Measurements from ENCODE around the gene ASCL2. TPM values are rescaled to one million over a fixed set of nuclear protein-coding genes. Genes with fewer than 3 reads are reported as not detected.

The ASCL2 gene
- total RNA-seq, 1 donor from 2014 or later = not detected

DNA sequence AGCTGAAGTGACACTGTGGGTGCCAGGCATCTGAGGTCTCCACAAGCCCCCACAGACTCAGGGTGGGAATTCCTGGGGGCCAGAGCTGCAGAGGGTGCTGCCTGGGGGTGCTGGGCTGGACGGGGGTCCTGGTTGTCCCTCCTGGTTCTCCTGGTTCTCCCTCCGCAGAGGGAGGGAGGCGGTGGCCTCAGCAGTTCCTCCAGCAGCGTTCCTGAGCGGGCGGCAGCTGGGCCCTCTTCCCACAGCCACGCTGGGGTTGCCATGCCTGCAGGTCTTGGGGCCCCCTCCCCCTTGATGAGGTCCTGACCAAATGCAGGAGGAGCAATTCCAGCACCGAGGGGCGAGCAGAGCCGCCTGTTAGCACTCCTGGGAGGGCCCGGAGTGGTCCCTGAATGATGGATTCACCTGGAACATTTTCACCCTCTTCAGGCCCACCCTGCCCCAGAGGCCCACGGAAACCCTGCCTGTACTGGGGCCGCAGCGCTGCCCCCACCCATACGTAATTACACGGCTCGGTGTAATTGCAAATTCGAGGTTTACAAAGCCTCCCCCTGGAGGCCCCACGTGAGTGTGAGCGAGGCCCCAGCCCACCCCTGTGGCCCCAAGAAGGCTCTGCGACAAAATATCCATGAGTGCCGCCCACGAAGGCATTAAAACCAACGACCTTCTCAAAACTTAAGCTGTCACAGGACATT is 30.7 kb upstream of the ASCL2 start:
- Histone ChIP-seq H3K9me3 (replicated peaks) (no peaks in the 10 kb centered on the region), H3K27me3 (ENCODE audit: low read depth) (no peaks in the 10 kb centered on the region), H3K27ac (replicated peaks) (peak overlapping the region; percentile 96), H3K4me1 (peaks cover 47% of the 10 kb centered on the region), H3K36me3 (no peaks in the 10 kb centered on the region), H3K4me3 (peak overlapping the region; percentile 67)
- DNase-seq = no peak
- intact Hi-C loops (cut with micrococcal nuclease) = no loop called here
- TF ChIP-seq, protein P1, sequence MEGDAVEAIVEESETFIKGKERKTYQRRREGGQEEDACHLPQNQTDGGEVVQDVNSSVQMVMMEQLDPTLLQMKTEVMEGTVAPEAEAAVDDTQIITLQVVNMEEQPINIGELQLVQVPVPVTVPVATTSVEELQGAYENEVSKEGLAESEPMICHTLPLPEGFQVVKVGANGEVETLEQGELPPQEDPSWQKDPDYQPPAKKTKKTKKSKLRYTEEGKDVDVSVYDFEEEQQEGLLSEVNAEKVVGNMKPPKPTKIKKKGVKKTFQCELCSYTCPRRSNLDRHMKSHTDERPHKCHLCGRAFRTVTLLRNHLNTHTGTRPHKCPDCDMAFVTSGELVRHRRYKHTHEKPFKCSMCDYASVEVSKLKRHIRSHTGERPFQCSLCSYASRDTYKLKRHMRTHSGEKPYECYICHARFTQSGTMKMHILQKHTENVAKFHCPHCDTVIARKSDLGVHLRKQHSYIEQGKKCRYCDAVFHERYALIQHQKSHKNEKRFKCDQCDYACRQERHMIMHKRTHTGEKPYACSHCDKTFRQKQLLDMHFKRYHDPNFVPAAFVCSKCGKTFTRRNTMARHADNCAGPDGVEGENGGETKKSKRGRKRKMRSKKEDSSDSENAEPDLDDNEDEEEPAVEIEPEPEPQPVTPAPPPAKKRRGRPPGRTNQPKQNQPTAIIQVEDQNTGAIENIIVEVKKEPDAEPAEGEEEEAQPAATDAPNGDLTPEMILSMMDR (IDR thresholded peaks at IDR 0.05; ENCODE audit: borderline replicate concordance) = no peak

- Histone ChIP-seq H3K4me1 (peaks cover 40% of the 10 kb centered on the region), H3K27ac (replicated peaks) (peak overlapping the region; percentile 96), H3K27me3 (ENCODE audit: low read depth) (no peaks in the 10 kb centered on the region), H3K36me3 (no peaks in the 10 kb centered on the region), H3K4me3 (peak overlapping the region; percentile 67), H3K9me3 (replicated peaks) (no peaks in the 10 kb centered on the region)
- peak; percentile 24 for DNase-seq
- TF ChIP-seq, protein P1 (IDR thresholded peaks at IDR 0.05; ENCODE audit: borderline replicate concordance) = no peak
- intact Hi-C loops (cut with micrococcal nuclease) = no loop called here
Observed at GRCh38 chr11:2300290-2300935, 30.0 kb upstream of the ASCL2 start.

- intact Hi-C loops (cut with micrococcal nuclease) = loop anchor here (10.0 kb wide), 1 partner anchor 105 kb away; no protein-coding TSS in a partner anchor
Observed at GRCh38 chr11:2299773-2300172, 29.4 kb upstream of the ASCL2 start.

GRCh38 chr11:2298795-2299761 is 28.7 kb upstream of the ASCL2 start:
- intact Hi-C loops (cut with micrococcal nuclease) = loop anchor here (10.0 kb wide), 1 partner anchor 104 kb away; no protein-coding TSS in a partner anchor
- no peak for DNase-seq
- Histone ChIP-seq H3K27ac (replicated peaks) (peak overlapping the region; percentile 30), H3K4me3 (peak overlapping the region; percentile 34), H3K27me3 (ENCODE audit: low read depth) (no peaks in the 10 kb centered on the region), H3K36me3 (no peaks in the 10 kb centered on the region), H3K4me1 (peaks cover 36% of the 10 kb centered on the region), H3K9me3 (replicated peaks) (no peaks in the 10 kb centered on the region)
- TF ChIP-seq, protein P1 (IDR thresholded peaks at IDR 0.05; ENCODE audit: borderline replicate concordance) = peak; percentile 41

More at GRCh38 chr11:2299773-2300172, 29.4 kb upstream of the ASCL2 start:
- no peak for DNase-seq
- Histone ChIP-seq H3K9me3 (replicated peaks) (no peaks in the 10 kb centered on the region), H3K27ac (replicated peaks) (no peak overlapping the region), H3K36me3 (no peaks in the 10 kb centered on the region), H3K4me3 (peak overlapping the region; percentile 34), H3K27me3 (ENCODE audit: low read depth) (no peaks in the 10 kb centered on the region), H3K4me1 (peaks cover 36% of the 10 kb centered on the region)
- TF ChIP-seq, protein P1 (IDR thresholded peaks at IDR 0.05; ENCODE audit: borderline replicate concordance) = no peak

Measured in left ventricle myocardium inferior (tissue), 1 donor.